Activated T-cell treated with anti-CD3 and anti-CD28 coated beads, Interleukin-2, amount 50 U/mL, for 4 hours (primary cell): ENCODE measurements around the gene IFT81. TPM values are rescaled to one million over a fixed set of nuclear protein-coding genes. Genes with fewer than 3 reads are reported as not detected.
"Not testable (repeated sequence)": the region's sequence is repeated elsewhere in the genome, so short reads cannot be mapped to it uniquely, and the experiment has no call there.

Experiments used
- ATAC-seq, 2 donors: fragments of 200-7000 bp; cut with Tn5 transposase; one replicate each; pipeline ENCODE4 v1.10.0; 2021
- DNase-seq: peaks from one replicate; pipeline ENCODE4 v3.0.0-alpha.2; 2020
- H3K27me3 Mint-ChIP-seq: one replicate; pipeline ENCODE4 v1.8.0; 2021; ENCODE audit warnings: low read depth, mixed read lengths
- H3K36me3 Mint-ChIP-seq: one replicate; pipeline ENCODE4 v1.8.0; 2022; ENCODE audit warnings: mixed read lengths; ENCODE audit not compliant: insufficient read depth
- H3K4me1 Mint-ChIP-seq: one replicate; pipeline ENCODE4 v1.8.0; 2021; ENCODE audit warnings: low read depth, mixed read lengths
- H3K4me3 Mint-ChIP-seq: one replicate; pipeline ENCODE4 v1.8.0; 2021; ENCODE audit warnings: mild to moderate bottlenecking, moderate library complexity, mixed read lengths
- H3K9me3 Mint-ChIP-seq: one replicate; pipeline ENCODE4 v1.8.0; 2021; ENCODE audit warnings: mixed read lengths
- total RNA-seq, 3 donors: library from RNA; stranded (reverse); gene quantifications; one replicate each; pipeline ENCODE4 v1.2.1, GENCODE V29; 2021

Gene IFT81
- total RNA-seq, 3 donors from 2014 or later, result 1.7 to 2.0 (median 1.7) TPM

GRCh38 chr12:110186059-110186458 lies 61.9 kb downstream of the IFT81 start:
- Mint-ChIP-seq H3K9me3 (peaks cover 13% of the 10 kb centered on the region), H3K4me1 (no peaks in the 10 kb centered on the region), H3K36me3 (peaks cover 6% of the 10 kb centered on the region), H3K27me3 (no peaks in the 10 kb centered on the region), H3K4me3 (no peak overlapping the region)
- ATAC-seq, result no peak
- DNase-seq, result no peak

- DNase-seq (no peak), ATAC-seq (no peak)
- Mint-ChIP-seq H3K9me3 (no peaks in the 10 kb centered on the region), H3K27me3 (no peaks in the 10 kb centered on the region), H3K4me1 (no peaks in the 10 kb centered on the region), H3K4me3 (no peak overlapping the region), H3K36me3 (peaks cover 2% of the 10 kb centered on the region)
These were observed 69.0 kb downstream of the IFT81 start for GRCh38 chr12:110193196-110193595.

DNA sequence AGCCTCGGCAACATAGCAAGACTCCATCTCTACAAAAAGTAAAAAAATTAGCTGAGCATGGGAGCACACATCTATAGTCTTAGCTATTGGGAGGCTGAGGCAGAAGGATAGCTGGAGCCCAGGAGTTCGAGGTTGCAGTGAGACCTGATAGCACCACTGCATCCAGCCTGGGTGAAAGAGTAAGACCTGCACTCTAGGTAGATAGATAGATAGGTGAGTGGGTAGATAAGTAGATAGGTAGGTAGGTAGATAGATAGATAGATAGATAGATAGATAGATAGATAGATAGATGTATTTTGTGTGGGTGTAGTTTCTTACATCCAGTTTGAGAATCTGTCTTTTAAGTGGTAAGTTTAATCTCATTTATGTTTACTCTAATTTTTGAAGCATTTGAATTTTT lies 72.8 kb downstream of the IFT81 start:
- no peak for DNase-seq
- Mint-ChIP-seq H3K27me3 (no peaks in the 10 kb centered on the region), H3K9me3 (no peaks in the 10 kb centered on the region), H3K36me3 (no peaks in the 10 kb centered on the region), H3K4me3 (no peak overlapping the region), H3K4me1 (peaks cover 7% of the 10 kb centered on the region)
- no peak for ATAC-seq

DNA sequence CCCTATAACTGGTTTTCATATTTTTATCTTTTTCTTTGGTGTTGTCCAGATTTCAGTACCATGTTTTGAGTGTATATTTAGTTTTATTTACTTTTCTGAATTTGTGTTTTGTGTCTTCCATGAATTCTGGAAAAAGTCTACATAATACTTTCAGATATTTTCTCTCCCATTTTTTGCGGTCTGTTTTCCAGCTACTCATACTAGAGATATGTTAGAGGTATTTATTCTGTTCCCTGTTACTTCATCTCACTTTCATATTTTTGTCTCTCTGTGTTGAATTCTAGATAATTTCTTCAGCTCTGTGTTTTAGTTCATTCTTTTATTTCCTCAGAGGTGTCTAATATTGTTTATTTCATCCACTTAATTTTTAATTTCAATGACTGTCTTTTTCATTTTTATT lies 74.2 kb downstream of the IFT81 start:
- no peaks in the 10 kb centered on the region for H3K9me3 Mint-ChIP-seq
- ATAC-seq (no peak), DNase-seq (no peak)
- no peaks in the 10 kb centered on the region for H3K27me3 Mint-ChIP-seq
- peaks cover 7% of the 10 kb centered on the region for H3K4me1 Mint-ChIP-seq
- H3K4me3 Mint-ChIP-seq, result no peak overlapping the region
- H3K36me3 Mint-ChIP-seq, result no peaks in the 10 kb centered on the region

DNA sequence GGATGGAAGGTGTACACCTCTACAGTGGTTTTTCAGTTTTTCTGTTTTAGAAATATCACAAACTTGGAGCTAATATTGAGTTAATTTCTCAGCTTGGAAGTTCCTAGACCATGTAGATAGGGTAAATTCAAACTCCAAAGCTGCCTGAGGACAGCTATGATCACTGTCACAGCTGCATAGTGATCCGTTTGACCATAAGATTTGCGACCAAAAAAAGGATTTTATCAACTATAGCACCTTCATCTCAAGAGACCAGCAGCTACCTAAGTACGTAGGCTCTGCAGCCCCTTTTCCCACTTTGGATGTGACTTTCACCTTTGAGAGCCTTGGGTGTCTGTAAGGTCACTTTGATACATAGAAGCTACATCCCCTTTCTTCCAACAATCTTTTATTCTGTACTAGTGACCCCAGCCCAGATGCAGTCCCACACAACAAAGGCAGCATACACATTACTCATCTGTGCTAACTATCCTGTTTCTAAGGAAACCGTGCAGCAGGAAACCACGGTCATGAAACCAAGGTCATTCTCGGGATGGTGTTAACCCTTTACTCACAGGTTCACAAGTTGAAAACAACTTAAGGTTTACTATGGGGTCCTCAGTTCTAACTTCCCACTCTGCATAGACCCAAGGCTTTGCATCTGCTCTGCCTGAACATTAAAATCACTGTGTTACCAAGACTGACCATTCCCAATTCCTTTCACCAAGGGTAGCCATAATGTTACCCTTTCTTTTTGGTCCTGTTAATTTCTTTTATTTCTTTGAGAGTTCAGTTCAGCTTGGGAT lies 75.4 kb downstream of the IFT81 start:
- DNase-seq, result no peak
- Mint-ChIP-seq H3K36me3 (peaks cover 4% of the 10 kb centered on the region), H3K27me3 (no peaks in the 10 kb centered on the region), H3K4me3 (no peak overlapping the region), H3K4me1 (peaks cover 7% of the 10 kb centered on the region), H3K9me3 (no peaks in the 10 kb centered on the region)
- ATAC-seq, result peak; percentile 32 to 46

- no peak overlapping the region for H3K4me3 Mint-ChIP-seq
- peaks cover 7% of the 10 kb centered on the region for H3K4me1 Mint-ChIP-seq
- ATAC-seq, result no peak
These were observed 75.9 kb downstream of the IFT81 start for GRCh38 chr12:110200124-110200417.

GRCh38 chr12:110201995-110202394 lies 77.8 kb downstream of the IFT81 start:
- ATAC-seq, result no peak
- Mint-ChIP-seq H3K4me1 (peaks cover 7% of the 10 kb centered on the region), H3K9me3 (no peaks in the 10 kb centered on the region), H3K4me3 (no peak overlapping the region), H3K36me3 (peaks cover 4% of the 10 kb centered on the region), H3K27me3 (no peaks in the 10 kb centered on the region)
- DNase-seq, result no peak

More at GRCh38 chr12:110200124-110200417, 75.9 kb downstream of the IFT81 start:
- no peak for DNase-seq
- H3K9me3 Mint-ChIP-seq, result no peaks in the 10 kb centered on the region
- peaks cover 4% of the 10 kb centered on the region for H3K36me3 Mint-ChIP-seq
- H3K27me3 Mint-ChIP-seq, result no peaks in the 10 kb centered on the region

DNA sequence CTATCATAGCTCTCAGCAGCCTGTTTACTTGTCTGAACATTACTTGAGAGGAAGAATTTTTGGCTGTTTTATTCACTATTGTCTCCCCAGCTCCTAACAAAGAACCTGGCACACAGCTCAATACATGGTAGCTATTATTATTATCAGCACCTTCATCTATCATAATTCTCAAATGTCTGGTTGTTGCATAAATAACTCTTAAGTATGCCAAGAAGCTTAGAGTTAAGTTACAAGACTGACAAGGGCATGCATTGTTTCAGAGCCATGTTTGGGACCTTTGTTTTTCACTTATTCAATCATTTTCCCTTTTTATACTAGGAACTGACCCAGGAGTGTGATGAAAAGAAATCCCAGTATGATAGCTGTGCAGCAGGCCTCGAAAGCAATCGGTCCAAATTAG lies 79.4 kb downstream of the IFT81 start:
- no peak for ATAC-seq
- Mint-ChIP-seq H3K27me3 (no peaks in the 10 kb centered on the region), H3K4me3 (no peak overlapping the region), H3K9me3 (no peaks in the 10 kb centered on the region), H3K4me1 (peaks cover 7% of the 10 kb centered on the region), H3K36me3 (peaks cover 4% of the 10 kb centered on the region)
- DNase-seq, result no peak

DNA sequence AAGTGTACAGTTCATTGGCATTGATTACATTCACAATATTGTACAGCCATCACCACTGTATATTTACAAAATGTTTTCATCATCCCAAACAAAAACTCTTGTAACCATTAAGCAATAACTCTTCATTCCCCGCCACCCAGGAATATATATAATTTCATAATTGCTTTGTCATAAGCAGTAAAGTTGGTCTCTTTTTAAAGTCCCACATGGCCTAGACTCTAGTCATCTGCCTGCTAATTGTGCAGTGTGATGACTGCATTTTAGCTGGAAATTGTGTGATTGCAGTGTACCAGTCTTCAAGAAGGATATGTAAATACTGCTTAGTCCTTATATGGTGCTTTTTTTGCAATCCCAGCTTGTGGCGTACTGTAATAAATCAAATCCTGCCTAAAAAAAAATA lies 81.8 kb downstream of the IFT81 start:
- Mint-ChIP-seq H3K4me1 (no peaks in the 10 kb centered on the region), H3K9me3 (no peaks in the 10 kb centered on the region), H3K27me3 (no peaks in the 10 kb centered on the region), H3K4me3 (no peak overlapping the region), H3K36me3 (peaks cover 4% of the 10 kb centered on the region)
- ATAC-seq (no peak), DNase-seq (no peak)

- not testable (repeated sequence) for ATAC-seq, H3K36me3 Mint-ChIP-seq
These were observed 87.7 kb downstream of the IFT81 start for GRCh38 chr12:110211639-110212536.

GRCh38 chr12:110217996-110218674 lies 94.0 kb downstream of the IFT81 start:
- ATAC-seq (no peak), DNase-seq (no peak)
- Mint-ChIP-seq H3K9me3 (peaks cover 3% of the 10 kb centered on the region), H3K4me1 (no peaks in the 10 kb centered on the region), H3K36me3 (peaks cover 4% of the 10 kb centered on the region), H3K27me3 (no peaks in the 10 kb centered on the region), H3K4me3 (no peak overlapping the region)

More at GRCh38 chr12:110211639-110212536, 87.7 kb downstream of the IFT81 start:
- DNase-seq, H3K4me3 Mint-ChIP-seq, H3K27me3 Mint-ChIP-seq, H3K9me3 Mint-ChIP-seq, H3K4me1 Mint-ChIP-seq: not testable (repeated sequence)

- Mint-ChIP-seq H3K9me3 (no peaks in the 10 kb centered on the region), H3K27me3 (no peaks in the 10 kb centered on the region), H3K4me1 (no peaks in the 10 kb centered on the region), H3K4me3 (no peak overlapping the region), H3K36me3 (no peaks in the 10 kb centered on the region)
- no peak for ATAC-seq
- DNase-seq, result no peak
These were observed 97.9 kb downstream of the IFT81 start for GRCh38 chr12:110222027-110222426.

- H3K4me3 Mint-ChIP-seq, result no peak overlapping the region
- no peaks in the 10 kb centered on the region for H3K9me3 Mint-ChIP-seq
- H3K4me1 Mint-ChIP-seq, result no peaks in the 10 kb centered on the region
- H3K27me3 Mint-ChIP-seq, result no peaks in the 10 kb centered on the region
- no peaks in the 10 kb centered on the region for H3K36me3 Mint-ChIP-seq
- no peak for DNase-seq
- no peak for ATAC-seq
These were observed 98.3 kb downstream of the IFT81 start for GRCh38 chr12:110222433-110222832.

- no peaks in the 10 kb centered on the region for H3K9me3 Mint-ChIP-seq
- DNase-seq (no peak), ATAC-seq (no peak)
- H3K4me1 Mint-ChIP-seq, result no peaks in the 10 kb centered on the region
- H3K36me3 Mint-ChIP-seq, result no peaks in the 10 kb centered on the region
- H3K27me3 Mint-ChIP-seq, result no peaks in the 10 kb centered on the region
- H3K4me3 Mint-ChIP-seq, result no peak overlapping the region
These were observed 99.7 kb downstream of the IFT81 start for GRCh38 chr12:110223777-110224378.
